MCF 10A (cell line): ENCODE results near the gene GSTCD. TPM values are rescaled to one million over a fixed set of nuclear protein-coding genes. Genes with fewer than 3 reads are reported as not detected.

Experiments used
- BruUV-seq: library from RNA; stranded (reverse); fragments of 400-500 nt; replicated peaks from 2 replicates; lab custom pipeline; 2021; lab: Mats Ljungman, UMichigan
- CTCF ChIA-PET: fragments of 300-600 bp; sonication (Branson Sonifier 250); formaldehyde crosslinking; extraction: SDS; loops from one replicate; lab custom pipeline; 2021; ENCODE audit warnings: antibody characterized with exemption, inconsistent platforms; lab: Yijun Ruan, JAX
- POLR2A ChIA-PET: fragments of 300-600, 350-650 bp; sonication (Branson Sonifier 250); formaldehyde crosslinking; extraction: SDS; loops from one replicate; lab custom pipeline; 2020; ENCODE audit warnings: antibody characterized with exemption, inconsistent platforms; lab: Yijun Ruan, JAX
- DNase-seq: peaks from one replicate; pipeline ENCODE4 v3.0.0-alpha.2; 2018; ENCODE audit not compliant: unreplicated experiment
- H3K27ac Mint-ChIP-seq: one replicate; pipeline ENCODE4 v1.8.0; 2022; ENCODE audit warnings: mild to moderate bottlenecking, low read depth, mixed read lengths; ENCODE audit not compliant: unreplicated experiment
- H3K27me3 Mint-ChIP-seq: one replicate; pipeline ENCODE4 v1.8.0; 2022; ENCODE audit warnings: mixed read lengths; ENCODE audit not compliant: insufficient read depth, unreplicated experiment
- H3K36me3 Mint-ChIP-seq: one replicate; pipeline ENCODE4 v1.8.0; 2022; ENCODE audit warnings: mild to moderate bottlenecking, moderate library complexity, mixed read lengths; ENCODE audit not compliant: insufficient read depth, unreplicated experiment
- H3K4me1 Mint-ChIP-seq: one replicate; pipeline ENCODE4 v1.8.0; 2022; ENCODE audit warnings: mixed read lengths; ENCODE audit not compliant: insufficient read depth, unreplicated experiment
- H3K4me3 Mint-ChIP-seq: one replicate; pipeline ENCODE4 v1.8.0; 2022; ENCODE audit warnings: mild to moderate bottlenecking, moderate library complexity, mixed read lengths; ENCODE audit not compliant: unreplicated experiment
- H3K9me3 Mint-ChIP-seq: one replicate; pipeline ENCODE4 v1.8.0; 2022; ENCODE audit warnings: mixed read lengths; ENCODE audit not compliant: unreplicated experiment
- intact Hi-C: fragments of 100-400 bp; cut with micrococcal nuclease; formaldehyde crosslinking; loops from 2 replicates; pipeline ENCODE4 v1.14.1; 2022
- total RNA-seq: library from RNA; stranded (reverse); gene quantifications from 2 replicates; pipeline ENCODE4 v1.2.3, GENCODE V29; 2022
- TF ChIP-seq, protein P1 (sequence below): fragments of 200-600 bp; IDR thresholded peaks from one replicate; pipeline ENCODE4 v1.8.0; 2022; ENCODE audit warnings: antibody characterized with exemption, mild to moderate bottlenecking; ENCODE audit not compliant: unreplicated experiment

The GSTCD gene
- total RNA-seq, 1 experiment from 2014 or later, result 16.3 TPM

DNA sequence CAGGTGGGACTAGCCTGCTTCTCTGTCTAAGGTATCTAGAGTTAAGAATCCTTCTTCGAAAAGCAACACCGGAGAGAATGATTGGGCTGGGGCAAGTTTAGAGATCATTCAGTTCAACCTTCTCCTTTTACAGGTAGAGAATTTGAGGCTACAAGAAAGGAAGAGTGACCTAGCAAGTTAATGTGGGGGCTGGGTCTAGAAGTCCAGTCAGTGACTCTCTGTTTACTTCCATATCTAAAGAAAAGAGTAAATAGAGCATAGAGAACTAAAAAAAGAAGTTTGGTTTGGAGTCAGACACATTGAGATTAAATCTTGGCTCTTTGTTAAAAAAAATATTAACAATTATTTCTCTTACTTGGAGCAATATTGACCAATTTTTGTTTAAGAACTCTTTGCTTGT, 122.6 kb downstream of the GSTCD start:
- BruUV-seq, result no TSS peak
- Mint-ChIP-seq H3K4me3 (no peak overlapping the region), H3K27ac (no peak overlapping the region), H3K9me3 (no peaks in the 10 kb centered on the region), H3K4me1 (no peaks in the 10 kb centered on the region), H3K36me3 (peaks cover 10% of the 10 kb centered on the region), H3K27me3 (no peaks in the 10 kb centered on the region)
- ChIA-PET CTCF (no interaction called here), POLR2A (interaction anchor here (0.6 to 0.7 kb wide), 2 partner anchors 11 to 46 kb away, joined by 3 to 4 read pairs; no protein-coding TSS in a partner anchor)
- DNase-seq, result no peak
- TF ChIP-seq, protein P1, sequence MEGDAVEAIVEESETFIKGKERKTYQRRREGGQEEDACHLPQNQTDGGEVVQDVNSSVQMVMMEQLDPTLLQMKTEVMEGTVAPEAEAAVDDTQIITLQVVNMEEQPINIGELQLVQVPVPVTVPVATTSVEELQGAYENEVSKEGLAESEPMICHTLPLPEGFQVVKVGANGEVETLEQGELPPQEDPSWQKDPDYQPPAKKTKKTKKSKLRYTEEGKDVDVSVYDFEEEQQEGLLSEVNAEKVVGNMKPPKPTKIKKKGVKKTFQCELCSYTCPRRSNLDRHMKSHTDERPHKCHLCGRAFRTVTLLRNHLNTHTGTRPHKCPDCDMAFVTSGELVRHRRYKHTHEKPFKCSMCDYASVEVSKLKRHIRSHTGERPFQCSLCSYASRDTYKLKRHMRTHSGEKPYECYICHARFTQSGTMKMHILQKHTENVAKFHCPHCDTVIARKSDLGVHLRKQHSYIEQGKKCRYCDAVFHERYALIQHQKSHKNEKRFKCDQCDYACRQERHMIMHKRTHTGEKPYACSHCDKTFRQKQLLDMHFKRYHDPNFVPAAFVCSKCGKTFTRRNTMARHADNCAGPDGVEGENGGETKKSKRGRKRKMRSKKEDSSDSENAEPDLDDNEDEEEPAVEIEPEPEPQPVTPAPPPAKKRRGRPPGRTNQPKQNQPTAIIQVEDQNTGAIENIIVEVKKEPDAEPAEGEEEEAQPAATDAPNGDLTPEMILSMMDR, result no peak
- intact Hi-C loops, result no loop called here

DNA sequence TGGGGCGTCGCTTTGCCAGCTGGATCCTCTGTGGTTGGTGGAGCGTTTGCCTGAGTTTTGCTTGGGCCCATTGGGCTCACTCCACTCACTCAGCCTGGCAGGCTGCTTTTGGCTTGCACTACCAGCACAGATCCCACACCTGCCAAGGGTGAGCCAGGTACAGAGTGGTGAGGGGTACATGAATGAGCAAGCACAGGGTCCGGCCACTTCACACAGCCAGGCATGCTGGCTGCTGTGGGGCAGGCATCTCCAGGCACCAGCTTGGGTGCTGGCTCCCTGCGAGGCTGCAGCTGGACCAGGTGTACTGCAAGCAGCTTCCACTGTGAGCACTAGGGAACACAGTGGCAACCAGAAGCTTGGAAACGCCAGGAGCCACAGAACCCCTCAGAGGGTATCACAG, 126.6 kb downstream of the GSTCD start:
- Mint-ChIP-seq H3K27me3 (no peaks in the 10 kb centered on the region), H3K4me3 (no peak overlapping the region), H3K27ac (no peak overlapping the region), H3K4me1 (no peaks in the 10 kb centered on the region), H3K36me3 (peaks cover 10% of the 10 kb centered on the region), H3K9me3 (no peaks in the 10 kb centered on the region)
- DNase-seq, result no peak
- ChIA-PET CTCF (interaction anchor here (0.9 kb wide), 1 partner anchor 17 kb away, joined by 3 read pairs; no protein-coding TSS in a partner anchor), POLR2A (no interaction called here)
- intact Hi-C loops, result no loop called here
- no TSS peak for BruUV-seq
- TF ChIP-seq, protein P1, result no peak

DNA sequence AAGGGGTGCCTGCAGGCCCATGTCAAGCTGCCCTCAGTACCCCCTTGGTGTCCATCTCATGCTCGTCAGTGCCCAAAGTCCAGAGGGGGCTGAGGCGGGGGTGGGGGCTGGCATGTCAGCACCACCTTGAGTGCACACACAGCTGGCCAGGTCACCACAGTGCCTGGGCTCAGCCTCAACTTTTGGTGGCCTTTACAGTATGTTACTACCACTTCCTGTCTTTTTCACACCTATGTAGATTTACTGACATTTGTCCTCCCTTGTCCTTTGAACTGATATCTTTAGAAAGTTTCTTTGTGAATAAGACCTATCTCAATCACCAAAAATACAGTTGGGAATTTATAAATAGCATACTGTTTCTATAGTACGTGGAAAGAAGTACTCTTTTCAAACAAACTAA, 128.0 kb downstream of the GSTCD start:
- DNase-seq, result no peak
- Mint-ChIP-seq H3K4me3 (no peak overlapping the region), H3K27me3 (no peaks in the 10 kb centered on the region), H3K4me1 (no peaks in the 10 kb centered on the region), H3K27ac (no peak overlapping the region), H3K36me3 (peaks cover 10% of the 10 kb centered on the region), H3K9me3 (no peaks in the 10 kb centered on the region)
- CTCF ChIA-PET, result no interaction called here
- no TSS peak for BruUV-seq
- POLR2A ChIA-PET, result no interaction called here
- intact Hi-C loops, result no loop called here
- TF ChIP-seq, protein P1, result no peak

DNA sequence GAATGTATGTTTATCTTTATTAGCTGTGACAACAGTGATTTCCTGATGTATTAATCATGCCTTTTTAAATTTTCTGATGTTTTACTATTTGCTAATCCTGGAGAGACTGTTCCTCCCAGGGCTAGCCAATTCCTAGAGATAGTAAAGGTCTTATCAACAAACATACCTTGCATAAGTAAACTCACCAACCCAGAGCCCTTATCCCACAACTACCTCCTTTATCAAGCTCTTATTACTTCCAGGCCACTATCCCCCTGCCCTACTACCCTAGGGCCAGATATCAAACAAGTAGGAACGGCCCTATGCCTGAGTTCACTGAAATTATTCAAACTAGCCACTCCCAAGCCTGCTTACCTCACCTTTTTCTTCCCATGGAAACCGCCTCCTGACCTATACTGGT, 128.5 kb downstream of the GSTCD start:
- Mint-ChIP-seq H3K27ac (no peak overlapping the region), H3K9me3 (no peaks in the 10 kb centered on the region)
- CTCF ChIA-PET, result no interaction called here

More for the DNA sequence above, 128.5 kb downstream of the GSTCD start:
- H3K27me3 Mint-ChIP-seq, result no peaks in the 10 kb centered on the region
- H3K4me3 Mint-ChIP-seq, result no peak overlapping the region
- POLR2A ChIA-PET, result no interaction called here
- intact Hi-C loops, result no loop called here
- TF ChIP-seq, protein P1, result no peak
- no peaks in the 10 kb centered on the region for H3K4me1 Mint-ChIP-seq
- no peak for DNase-seq
- no TSS peak for BruUV-seq
- peaks cover 10% of the 10 kb centered on the region for H3K36me3 Mint-ChIP-seq
